ENCODE data around the gene PRELID1. TPM values are rescaled to one million over a fixed set of nuclear protein-coding genes. Genes with fewer than 3 reads are reported as not detected.

The PRELID1 gene
- total and polyA plus RNA-seq, 7 donors, result 59.3 to 330 (median 64.9) TPM

- peaks cover 0 to 26% (median 21%) of the 10 kb centered on the region in 4 donors for H3K4me1 ChIP-seq
Observed at GRCh38 chr5:177354256-177354655, 50.7 kb downstream of the PRELID1 start.

DNA sequence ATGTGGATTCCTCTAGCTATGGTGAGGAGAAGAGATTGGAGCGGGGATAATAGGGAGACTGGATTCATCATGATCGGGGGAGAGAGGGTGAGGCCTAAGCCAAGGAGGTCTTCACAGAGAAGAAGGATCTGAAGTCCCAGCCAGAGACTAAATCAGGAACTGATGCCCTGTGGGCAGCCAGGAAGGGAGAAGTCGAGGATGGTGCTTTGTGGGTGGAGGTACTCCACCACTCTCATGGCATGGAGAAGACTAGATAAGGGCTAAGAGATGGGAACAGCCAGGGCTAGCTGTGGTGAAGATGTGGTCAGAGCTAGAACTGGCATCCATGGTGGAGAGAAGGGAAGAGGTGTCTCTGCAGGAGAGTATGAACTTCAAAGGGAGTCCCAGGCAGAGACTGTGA lies 51.1 kb downstream of the PRELID1 start:
- TF ChIP-seq POLR2AphosphoS5 (IDR thresholded peaks at IDR 0.05) (no peak), POLR2A (IDR thresholded peaks at IDR 0.05) (no peak), EP300 (IDR thresholded peaks at IDR 0.05) (no peak), CTCF (IDR thresholded peaks at IDR 0.05) (no peak)
- WGBS, 2 donors, result 74% methylated on average over 3 of the region's 3 CpGs
- intact Hi-C loops (cut with DNase I), result no loop called here
- Histone ChIP-seq H3K9me3 (no peaks in the 10 kb centered on the region), H3K27me3 (peaks cover 0 to 12% (median 0%) of the 10 kb centered on the region in 3 donors), H3K36me3 (peaks cover 0 to 4% (median 0%) of the 10 kb centered on the region in 4 donors), H3K4me3 (no peak overlapping the region), H3K4me1 (peaks cover 0 to 22% (median 16%) of the 10 kb centered on the region in 4 donors), H3K27ac (no peak overlapping the region)
- no peak for DNase-seq

More at GRCh38 chr5:177354256-177354655, 50.7 kb downstream of the PRELID1 start:
- intact Hi-C loops (cut with DNase I), result no loop called here
- TF ChIP-seq POLR2A (IDR thresholded peaks at IDR 0.05), result no peak
- no peak for TF ChIP-seq EP300 (IDR thresholded peaks at IDR 0.05)
- no peak for TF ChIP-seq POLR2AphosphoS5 (IDR thresholded peaks at IDR 0.05)
- no peak for TF ChIP-seq CTCF (IDR thresholded peaks at IDR 0.05)
- Histone ChIP-seq H3K36me3 (peaks cover 0 to 4% (median 0%) of the 10 kb centered on the region in 4 donors), H3K27me3 (peaks cover 0 to 12% (median 0%) of the 10 kb centered on the region in 3 donors), H3K4me3 (no peak overlapping the region), H3K27ac (no peak overlapping the region), H3K9me3 (no peaks in the 10 kb centered on the region)
- WGBS, 2 donors, result 85 to 94% methylated on average over 3 of the region's 3 CpGs
- no peak for DNase-seq

- Histone ChIP-seq H3K4me3 (no peak overlapping the region), H3K9me3 (no peaks in the 10 kb centered on the region), H3K4me1 (peaks cover 0 to 16% (median 10%) of the 10 kb centered on the region in 4 donors), H3K27ac (no peak overlapping the region), H3K36me3 (no peaks in the 10 kb centered on the region), H3K27me3 (peaks cover 0 to 12% (median 0%) of the 10 kb centered on the region in 3 donors)
- DNase-seq, result no peak
- 83 to 95% methylated on average over 1 of the region's 1 CpG for WGBS, 2 donors
- TF ChIP-seq POLR2A (IDR thresholded peaks at IDR 0.05) (no peak), POLR2AphosphoS5 (IDR thresholded peaks at IDR 0.05) (no peak), CTCF (IDR thresholded peaks at IDR 0.05) (no peak), EP300 (IDR thresholded peaks at IDR 0.05) (no peak)
- intact Hi-C loops (cut with DNase I), result no loop called here
Observed at GRCh38 chr5:177355162-177355867, 51.7 kb downstream of the PRELID1 start.

DNA sequence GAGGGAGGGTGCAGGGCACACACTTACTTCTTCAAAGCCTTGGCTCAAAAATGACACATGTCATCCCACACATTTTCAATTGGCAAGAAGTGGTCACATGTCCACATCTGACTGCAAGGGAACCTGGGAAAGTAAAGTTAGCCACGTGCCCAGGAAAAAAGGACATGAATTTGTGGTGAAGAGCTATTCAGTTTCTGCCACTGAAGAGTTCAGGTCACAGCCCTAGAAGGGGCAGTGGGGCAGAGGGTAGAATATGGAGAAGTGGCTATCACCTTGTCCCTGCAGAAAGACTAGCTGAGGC lies 52.2 kb downstream of the PRELID1 start:
- intact Hi-C loops (cut with DNase I), result no loop called here
- Histone ChIP-seq H3K27ac (no peak overlapping the region), H3K4me3 (no peak overlapping the region), H3K9me3 (no peaks in the 10 kb centered on the region), H3K27me3 (peaks cover 0 to 12% (median 0%) of the 10 kb centered on the region in 3 donors), H3K36me3 (no peaks in the 10 kb centered on the region), H3K4me1 (peaks cover 0 to 11% (median 5%) of the 10 kb centered on the region in 4 donors)
- DNase-seq, result no peak
- WGBS, 2 donors, result 17 to 21% methylated on average over 1 of the region's 1 CpG
- TF ChIP-seq EP300 (IDR thresholded peaks at IDR 0.05) (no peak), POLR2A (IDR thresholded peaks at IDR 0.05) (no peak), CTCF (IDR thresholded peaks at IDR 0.05) (no peak), POLR2AphosphoS5 (IDR thresholded peaks at IDR 0.05) (no peak)

Other genes starting within 250 kb of the PRELID1 start
- 10 to 100 TPM in 1 of 4 donors, 1 to 10 TPM in 3; 3.0 to 11.8 (median 6.1) TPM for gene FGFR4, start 216.9 kb upstream of the PRELID1 start, total RNA-seq
- 10 to 100 TPM in 1 of 3 donors, 1 to 10 TPM in 2; 4.9 to 45.0 (median 6.6) TPM for gene FGFR4, start 216.9 kb upstream of the PRELID1 start, polyA plus RNA-seq
- 10 to 100 TPM; 34.6 to 41.5 (median 36.5) TPM for gene NSD1, start 170.0 kb upstream of the PRELID1 start, total RNA-seq
- gene NSD1, start 170.0 kb upstream of the PRELID1 start, polyA plus RNA-seq, result 10 to 100 TPM in 1 of 3 donors, 1 to 10 TPM in 2; 3.0 to 21.1 (median 5.8) TPM
- 10 to 100 TPM; 22.3 to 33.6 (median 29.4) TPM for gene RAB24, start 80 bp upstream of the PRELID1 start, total RNA-seq
- gene RAB24, start 80 bp upstream of the PRELID1 start, polyA plus RNA-seq, result 10 to 100 TPM; 35.4 to 64.6 (median 50.4) TPM
- 10 to 100 TPM in 2 of 4 donors, 1 to 10 TPM in 2; 7.2 to 23.8 (median 12.9) TPM for gene MXD3, start 8.1 kb downstream of the PRELID1 start, total RNA-seq
- 10 to 100 TPM in 1 of 3 donors, 1 to 10 TPM in 2; 2.1 to 20.7 (median 5.4) TPM for gene MXD3, start 8.1 kb downstream of the PRELID1 start, polyA plus RNA-seq
- gene LMAN2, start 47.9 kb downstream of the PRELID1 start, total RNA-seq, result 100 to 1,000 TPM in 2 of 4 donors, 10 to 100 TPM in 2; 87.5 to 169 (median 98.2) TPM
- 100 to 1,000 TPM in 2 of 3 donors, 10 to 100 TPM in 1; 62.5 to 244 (median 115) TPM for gene LMAN2, start 47.9 kb downstream of the PRELID1 start, polyA plus RNA-seq
- 10 to 100 TPM in 3 of 4 donors, 1 to 10 TPM in 1; 9.6 to 26.6 (median 16.7) TPM for gene RGS14, start 54.1 kb downstream of the PRELID1 start, total RNA-seq
- 10 to 100 TPM; 12.7 to 21.0 (median 16.2) TPM for gene RGS14, start 54.1 kb downstream of the PRELID1 start, polyA plus RNA-seq
- not detected for gene SLC34A1, start 80.6 kb downstream of the PRELID1 start, total RNA-seq
- under 1 TPM in 1 of 3 donors, not detected in 2; 0.04 TPM for gene SLC34A1, start 80.6 kb downstream of the PRELID1 start, polyA plus RNA-seq
- not detected for gene PFN3, start 96.9 kb downstream of the PRELID1 start, total RNA-seq
- gene PFN3, start 96.9 kb downstream of the PRELID1 start, polyA plus RNA-seq, result not detected
- gene F12, start 105.8 kb downstream of the PRELID1 start, total RNA-seq, result under 1 TPM in 3 of 4 donors, not detected in 1; 0.36 to 0.83 (median 0.81) TPM
- 10 to 100 TPM in 1 of 3 donors, 1 to 10 TPM in 2; 3.6 to 14.0 (median 8.1) TPM for gene F12, start 105.8 kb downstream of the PRELID1 start, polyA plus RNA-seq
- gene GRK6, start 122.9 kb downstream of the PRELID1 start, total RNA-seq, result 10 to 100 TPM; 16.5 to 29.2 (median 21.3) TPM
- 10 to 100 TPM; 18.7 to 47.9 (median 22.8) TPM for gene GRK6, start 122.9 kb downstream of the PRELID1 start, polyA plus RNA-seq
- 1 to 10 TPM in 3 of 4 donors, under 1 TPM in 1; 0.82 to 2.5 (median 1.7) TPM for gene PRR7, start 143.0 kb downstream of the PRELID1 start, total RNA-seq
- 1 to 10 TPM in 1 of 3 donors, not detected in 2; 3.7 TPM for gene PRR7, start 143.0 kb downstream of the PRELID1 start, polyA plus RNA-seq
- 10 to 100 TPM; 54.8 to 100.0 (median 82.3) TPM for gene DBN1, start 169.8 kb downstream of the PRELID1 start, total RNA-seq
- 10 to 100 TPM in 2 of 3 donors, 1 to 10 TPM in 1; 6.0 to 22.2 (median 16.9) TPM for gene DBN1, start 169.8 kb downstream of the PRELID1 start, polyA plus RNA-seq
- 100 to 1,000 TPM; 274 to 923 (median 482) TPM for gene PDLIM7, start 193.8 kb downstream of the PRELID1 start, total RNA-seq
- 10 to 100 TPM in 2 of 3 donors, 1 to 10 TPM in 1; 7.2 to 58.5 (median 14.4) TPM for gene PDLIM7, start 193.8 kb downstream of the PRELID1 start, polyA plus RNA-seq
- 1 to 10 TPM; 4.6 to 8.0 (median 6.5) TPM for gene DOK3, start 206.0 kb downstream of the PRELID1 start, total RNA-seq
- 10 to 100 TPM in 1 of 3 donors, 1 to 10 TPM in 2; 3.0 to 20.2 (median 7.2) TPM for gene DOK3, start 206.0 kb downstream of the PRELID1 start, polyA plus RNA-seq
- 10 to 100 TPM; 47.8 to 55.1 (median 51.6) TPM for gene DDX41, start 213.2 kb downstream of the PRELID1 start, total RNA-seq
- gene DDX41, start 213.2 kb downstream of the PRELID1 start, polyA plus RNA-seq, result 10 to 100 TPM; 69.7 to 78.4 (median 72.6) TPM

Data from sigmoid colon (tissue), 7 donors.